ENCODE results near the gene RUNDC3A.
"Not testable (repeated sequence)": the region's sequence is repeated elsewhere in the genome, so short reads cannot be mapped to it uniquely, and the experiment has no call there.

Gene RUNDC3A

GRCh38 chr17:44359006-44359405, 50.6 kb downstream of the RUNDC3A start:
- no peak for DNase-seq (ENCODE audit: low read depth, low spot score)

GRCh38 chr17:44359458-44360143, 51.2 kb downstream of the RUNDC3A start:
- DNase-seq (ENCODE audit: low read depth, low spot score), result no peak

GRCh38 chr17:44360144-44360533, 51.7 kb downstream of the RUNDC3A start:
- DNase-seq (ENCODE audit: low read depth, low spot score), result no peak

- no peak for DNase-seq (ENCODE audit: low read depth, low spot score)
Observed at GRCh38 chr17:44360826-44361225, 52.4 kb downstream of the RUNDC3A start.

- no peak for DNase-seq (ENCODE audit: low read depth, low spot score)
Observed at GRCh38 chr17:44361292-44362260, 53.2 kb downstream of the RUNDC3A start.

- no peak for DNase-seq (ENCODE audit: low read depth, low spot score)
Observed at GRCh38 chr17:44362459-44362948, 54.1 kb downstream of the RUNDC3A start.

GRCh38 chr17:44362949-44363612, 54.7 kb downstream of the RUNDC3A start:
- no peak for DNase-seq (ENCODE audit: low read depth, low spot score)

GRCh38 chr17:44363613-44364159, 55.3 kb downstream of the RUNDC3A start, which contains the start of gene FAM171A2:
Gene FAM171A2, minus strand, starts transcription at chr17:44363853. Its CDS starts 139 bp downstream, at chr17:44363714.
- DNase-seq (ENCODE audit: low read depth, low spot score), result no peak

GRCh38 chr17:44365051-44365450, 56.6 kb downstream of the RUNDC3A start:
- DNase-seq (ENCODE audit: low read depth, low spot score), result not testable (repeated sequence)

- DNase-seq (ENCODE audit: low read depth, low spot score), result no peak
Observed at GRCh38 chr17:44367231-44367979, 59.0 kb downstream of the RUNDC3A start.
